ENCODE data around the gene SGMS1.
"Not testable (repeated sequence)": the region's sequence is repeated elsewhere in the genome, so short reads cannot be mapped to it uniquely, and the experiment has no call there.

GRCh38 chr10:50548481-50548880 lies 75.3 kb downstream of the SGMS1 start:
- TF ChIP-seq CTCF, POLR2A, EP300, POLR2AphosphoS5 (IDR thresholded peaks at IDR 0.05): not testable (repeated sequence)
